Mammary epithelial cell (primary cell): Measurements from ENCODE around the gene GALNT18.

ENCODE experiments used
- EZH2 ChIP-seq: IDR thresholded peaks from 2 replicates; pipeline ENCODE4 v1.6.1; 2012; ENCODE audit warnings: low read length, inconsistent platforms, borderline replicate concordance
- TF ChIP-seq, protein P1 (sequence below), 2 donors: IDR thresholded peaks in 1 of 2; conservative IDR thresholded peaks in 1 of 2; 2 replicates each; pipeline ENCODE4 v1.5.1; 2011 to 2012; ENCODE audit warnings: inconsistent platforms in 2 of 2, low read length in 2 of 2, mild to moderate bottlenecking in 2 of 2, control low read depth in 1 of 2, low read depth in 1 of 2; ENCODE audit not compliant: insufficient read depth in 1 of 2; ENCODE audit errors: extremely low read depth in 1 of 2

DNA sequence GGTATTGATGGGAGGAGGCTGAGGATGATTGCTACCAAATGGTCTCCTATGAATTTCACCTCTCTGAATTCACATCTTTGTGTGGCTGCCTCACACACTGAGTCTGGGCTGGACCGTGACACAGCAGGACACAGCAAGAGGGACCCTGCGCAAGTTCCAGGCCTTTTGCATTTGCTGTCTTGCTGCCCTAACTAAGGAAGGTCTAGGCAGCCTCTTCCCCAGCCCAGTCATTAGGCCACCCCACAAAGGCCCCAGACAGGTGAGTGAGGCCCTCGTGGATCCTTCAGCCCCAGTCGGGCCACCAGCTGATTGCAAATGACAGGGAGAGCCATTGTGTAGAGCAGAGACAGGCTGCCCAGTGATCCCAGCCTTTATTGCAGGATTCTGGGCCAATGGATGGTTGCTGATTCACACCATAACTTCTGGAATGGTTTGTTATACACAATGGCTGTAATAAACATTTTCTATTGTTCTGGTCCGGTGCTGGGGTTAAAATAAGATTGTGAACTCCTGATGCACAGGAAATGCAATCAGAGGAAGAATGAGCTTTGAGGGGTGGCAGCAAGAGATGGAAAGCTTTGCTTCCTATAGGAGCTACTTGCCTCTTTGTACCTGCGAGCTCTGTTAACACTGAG is 240.2 kb downstream of the GALNT18 start:
- TF ChIP-seq, protein P1, sequence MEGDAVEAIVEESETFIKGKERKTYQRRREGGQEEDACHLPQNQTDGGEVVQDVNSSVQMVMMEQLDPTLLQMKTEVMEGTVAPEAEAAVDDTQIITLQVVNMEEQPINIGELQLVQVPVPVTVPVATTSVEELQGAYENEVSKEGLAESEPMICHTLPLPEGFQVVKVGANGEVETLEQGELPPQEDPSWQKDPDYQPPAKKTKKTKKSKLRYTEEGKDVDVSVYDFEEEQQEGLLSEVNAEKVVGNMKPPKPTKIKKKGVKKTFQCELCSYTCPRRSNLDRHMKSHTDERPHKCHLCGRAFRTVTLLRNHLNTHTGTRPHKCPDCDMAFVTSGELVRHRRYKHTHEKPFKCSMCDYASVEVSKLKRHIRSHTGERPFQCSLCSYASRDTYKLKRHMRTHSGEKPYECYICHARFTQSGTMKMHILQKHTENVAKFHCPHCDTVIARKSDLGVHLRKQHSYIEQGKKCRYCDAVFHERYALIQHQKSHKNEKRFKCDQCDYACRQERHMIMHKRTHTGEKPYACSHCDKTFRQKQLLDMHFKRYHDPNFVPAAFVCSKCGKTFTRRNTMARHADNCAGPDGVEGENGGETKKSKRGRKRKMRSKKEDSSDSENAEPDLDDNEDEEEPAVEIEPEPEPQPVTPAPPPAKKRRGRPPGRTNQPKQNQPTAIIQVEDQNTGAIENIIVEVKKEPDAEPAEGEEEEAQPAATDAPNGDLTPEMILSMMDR (conservative IDR thresholded peaks at IDR 0.05 in 1 of 2, IDR thresholded peaks at IDR 0.05 in 1 of 2; ENCODE audit: extremely low read depth in 1 of 2, insufficient read depth in 1 of 2, low read depth in 1 of 2, low read length in 2 of 2): no peak
- no peak for TF ChIP-seq EZH2
